ENCODE measurements around the gene C19orf67.

DNA sequence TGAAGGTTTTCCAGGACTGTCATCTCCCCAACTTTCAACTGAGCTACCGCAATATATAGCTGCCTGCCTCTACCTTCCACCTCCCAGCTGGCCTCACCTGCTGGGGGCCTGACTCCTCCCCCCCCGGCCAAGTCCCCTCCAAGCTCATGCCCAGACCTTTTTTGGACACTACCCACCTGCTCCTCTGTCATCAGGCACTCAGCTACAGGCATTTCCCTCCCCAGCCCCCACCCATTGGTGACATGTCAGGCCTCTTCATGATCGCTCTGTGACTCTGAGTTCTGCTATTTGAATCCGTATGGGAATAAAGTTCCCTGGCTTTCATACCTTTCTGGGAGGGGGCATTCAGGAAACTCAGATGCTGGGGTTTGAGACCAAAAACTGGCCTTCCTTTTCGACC is 30.2 kb upstream of the C19orf67 start:
- no peak for TF ChIP-seq EP300 (IDR thresholded peaks at IDR 0.05)
- TF ChIP-seq, protein P1, sequence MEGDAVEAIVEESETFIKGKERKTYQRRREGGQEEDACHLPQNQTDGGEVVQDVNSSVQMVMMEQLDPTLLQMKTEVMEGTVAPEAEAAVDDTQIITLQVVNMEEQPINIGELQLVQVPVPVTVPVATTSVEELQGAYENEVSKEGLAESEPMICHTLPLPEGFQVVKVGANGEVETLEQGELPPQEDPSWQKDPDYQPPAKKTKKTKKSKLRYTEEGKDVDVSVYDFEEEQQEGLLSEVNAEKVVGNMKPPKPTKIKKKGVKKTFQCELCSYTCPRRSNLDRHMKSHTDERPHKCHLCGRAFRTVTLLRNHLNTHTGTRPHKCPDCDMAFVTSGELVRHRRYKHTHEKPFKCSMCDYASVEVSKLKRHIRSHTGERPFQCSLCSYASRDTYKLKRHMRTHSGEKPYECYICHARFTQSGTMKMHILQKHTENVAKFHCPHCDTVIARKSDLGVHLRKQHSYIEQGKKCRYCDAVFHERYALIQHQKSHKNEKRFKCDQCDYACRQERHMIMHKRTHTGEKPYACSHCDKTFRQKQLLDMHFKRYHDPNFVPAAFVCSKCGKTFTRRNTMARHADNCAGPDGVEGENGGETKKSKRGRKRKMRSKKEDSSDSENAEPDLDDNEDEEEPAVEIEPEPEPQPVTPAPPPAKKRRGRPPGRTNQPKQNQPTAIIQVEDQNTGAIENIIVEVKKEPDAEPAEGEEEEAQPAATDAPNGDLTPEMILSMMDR (IDR thresholded peaks at IDR 0.05): no peak
